ENCODE results near the gene INSYN2B.

The INSYN2B gene

GRCh38 chr5:169828385-169828784 lies 151.9 kb downstream of the INSYN2B start:
- Histone ChIP-seq H3K36me3 (no peaks in the 10 kb centered on the region), H3K27me3 (ENCODE audit: insufficient read depth, low read depth, severe bottlenecking) (peaks cover 30% of the 10 kb centered on the region), H3K4me3 (ENCODE audit: low read depth, low read length) (no peak overlapping the region), H3K27ac (no peak overlapping the region), H3K9me3 (ENCODE audit: severe bottlenecking) (no peaks in the 10 kb centered on the region)
- TF ChIP-seq, protein P1, sequence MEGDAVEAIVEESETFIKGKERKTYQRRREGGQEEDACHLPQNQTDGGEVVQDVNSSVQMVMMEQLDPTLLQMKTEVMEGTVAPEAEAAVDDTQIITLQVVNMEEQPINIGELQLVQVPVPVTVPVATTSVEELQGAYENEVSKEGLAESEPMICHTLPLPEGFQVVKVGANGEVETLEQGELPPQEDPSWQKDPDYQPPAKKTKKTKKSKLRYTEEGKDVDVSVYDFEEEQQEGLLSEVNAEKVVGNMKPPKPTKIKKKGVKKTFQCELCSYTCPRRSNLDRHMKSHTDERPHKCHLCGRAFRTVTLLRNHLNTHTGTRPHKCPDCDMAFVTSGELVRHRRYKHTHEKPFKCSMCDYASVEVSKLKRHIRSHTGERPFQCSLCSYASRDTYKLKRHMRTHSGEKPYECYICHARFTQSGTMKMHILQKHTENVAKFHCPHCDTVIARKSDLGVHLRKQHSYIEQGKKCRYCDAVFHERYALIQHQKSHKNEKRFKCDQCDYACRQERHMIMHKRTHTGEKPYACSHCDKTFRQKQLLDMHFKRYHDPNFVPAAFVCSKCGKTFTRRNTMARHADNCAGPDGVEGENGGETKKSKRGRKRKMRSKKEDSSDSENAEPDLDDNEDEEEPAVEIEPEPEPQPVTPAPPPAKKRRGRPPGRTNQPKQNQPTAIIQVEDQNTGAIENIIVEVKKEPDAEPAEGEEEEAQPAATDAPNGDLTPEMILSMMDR (IDR thresholded peaks at IDR 0.05; ENCODE audit: low read depth, low read length) = no peak
- no peak for DNase-seq

GRCh38 chr5:169827769-169828168 lies 152.5 kb downstream of the INSYN2B start:
- TF ChIP-seq, protein P1 (IDR thresholded peaks at IDR 0.05; ENCODE audit: low read depth, low read length) = no peak
- no peaks in the 10 kb centered on the region for H3K9me3 ChIP-seq (ENCODE audit: severe bottlenecking)
- DNase-seq = no peak
- no peak overlapping the region for H3K27ac ChIP-seq
- no peak overlapping the region for H3K4me3 ChIP-seq (ENCODE audit: low read depth, low read length)
- H3K27me3 ChIP-seq (ENCODE audit: insufficient read depth, low read depth, severe bottlenecking) = peaks cover 26% of the 10 kb centered on the region
- H3K36me3 ChIP-seq = no peaks in the 10 kb centered on the region

DNA sequence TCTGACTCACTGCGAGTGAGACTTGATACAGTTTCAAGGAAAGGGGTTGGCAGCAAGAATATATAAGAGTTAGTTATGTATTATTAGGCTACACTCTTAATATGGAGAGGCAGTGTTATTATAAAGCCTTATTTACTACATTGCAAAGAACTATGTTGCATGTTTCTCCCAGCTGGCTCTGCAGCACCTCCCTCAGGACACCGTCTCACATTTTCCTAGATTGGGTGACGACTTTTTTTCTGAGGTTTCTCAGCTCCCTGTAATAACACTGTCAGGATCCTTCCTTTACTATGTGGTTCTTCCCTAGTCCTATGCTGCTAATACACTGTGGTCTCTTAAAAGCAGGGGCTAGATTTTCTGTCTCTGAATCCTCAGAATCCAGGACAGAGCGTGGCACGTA lies 153.7 kb downstream of the INSYN2B start:
- Histone ChIP-seq H3K27me3 (ENCODE audit: insufficient read depth, low read depth, severe bottlenecking) (peaks cover 23% of the 10 kb centered on the region), H3K9me3 (ENCODE audit: severe bottlenecking) (no peaks in the 10 kb centered on the region), H3K4me3 (ENCODE audit: low read depth, low read length) (no peak overlapping the region), H3K27ac (no peak overlapping the region), H3K36me3 (no peaks in the 10 kb centered on the region)
- no peak for DNase-seq
- TF ChIP-seq, protein P1 (IDR thresholded peaks at IDR 0.05; ENCODE audit: low read depth, low read length) = no peak

GRCh38 chr5:169817031-169817430 lies 163.3 kb downstream of the INSYN2B start:
- DNase-seq = no peak
- Histone ChIP-seq H3K4me3 (ENCODE audit: low read depth, low read length) (no peak overlapping the region), H3K27ac (no peak overlapping the region), H3K36me3 (no peaks in the 10 kb centered on the region), H3K9me3 (ENCODE audit: severe bottlenecking) (no peaks in the 10 kb centered on the region), H3K27me3 (ENCODE audit: insufficient read depth, low read depth, severe bottlenecking) (peaks cover 63% of the 10 kb centered on the region)
- TF ChIP-seq, protein P1 (IDR thresholded peaks at IDR 0.05; ENCODE audit: low read depth, low read length) = no peak

DNA sequence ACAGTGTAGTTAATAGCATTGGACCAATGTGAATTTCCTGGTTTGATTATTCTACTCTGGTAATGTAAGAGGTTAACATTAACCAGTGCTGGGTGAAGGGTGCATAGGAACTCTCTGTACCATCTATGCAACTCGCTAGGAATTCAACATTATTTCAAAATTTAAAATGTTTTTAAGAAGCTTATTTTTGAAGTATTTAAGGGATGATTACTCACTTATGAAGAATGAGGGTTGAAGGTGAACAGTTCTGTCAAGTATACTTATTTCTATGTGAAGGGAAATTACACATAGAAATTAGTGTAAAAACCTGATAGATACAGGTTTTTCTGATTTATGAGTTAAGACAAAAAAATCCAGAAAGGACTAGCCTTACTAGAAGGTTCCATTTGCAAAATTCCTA lies 165.8 kb downstream of the INSYN2B start:
- no peak overlapping the region for H3K27ac ChIP-seq
- H3K4me3 ChIP-seq (ENCODE audit: low read depth, low read length) = no peak overlapping the region
- no peaks in the 10 kb centered on the region for H3K36me3 ChIP-seq
- no peak for DNase-seq
- H3K27me3 ChIP-seq (ENCODE audit: insufficient read depth, low read depth, severe bottlenecking) = peaks cover 87% of the 10 kb centered on the region
- TF ChIP-seq, protein P1 (IDR thresholded peaks at IDR 0.05; ENCODE audit: low read depth, low read length) = no peak
- no peaks in the 10 kb centered on the region for H3K9me3 ChIP-seq (ENCODE audit: severe bottlenecking)
